HepG2 (cell line): ENCODE data around the gene DNAJA2. TPM values are rescaled to one million over a fixed set of nuclear protein-coding genes. Genes with fewer than 3 reads are reported as not detected.

ENCODE experiments used
- CREM ChIP-seq, 2 experiments: sonication (generic) in 1 of 2; formaldehyde crosslinking in 1 of 2; IDR thresholded peaks; 2 replicates each; pipeline versions ENCODE4 v1.4.0 to v1.6.1; 2016 to 2020; ENCODE audit warnings: antibody characterized with exemption in 1 of 2, mild to moderate bottlenecking in 1 of 2, missing genetic modification reagents in 1 of 2
- FOXK2 ChIP-seq: fragments of 450-650 bp; IDR thresholded peaks from 2 replicates; pipeline ENCODE4 v1.6.1; 2016
- HOXA9 ChIP-seq: sonication (generic); formaldehyde crosslinking; IDR thresholded peaks from 2 replicates; pipeline ENCODE4 v1.8.1; 2022; ENCODE audit warnings: missing genetic modification reagents, mild to moderate bottlenecking, moderate library complexity, borderline replicate concordance
- IKZF5 ChIP-seq: IDR thresholded peaks from 2 replicates; pipeline ENCODE4 v1.6.1; 2018; ENCODE audit warnings: missing genetic modification reagents, mild to moderate bottlenecking, missing compliant biosample characterization
- MTF2 ChIP-seq: sonication (generic); formaldehyde crosslinking; IDR thresholded peaks from 2 replicates; pipeline ENCODE4 v1.5.0; 2020; ENCODE audit warnings: missing genetic modification reagents, borderline replicate concordance
- MZF1 ChIP-seq: sonication (generic); formaldehyde crosslinking; IDR thresholded peaks from 2 replicates; pipeline ENCODE4 v1.8.1; 2023; ENCODE audit warnings: mild to moderate bottlenecking, missing genetic modification reagents, borderline replicate concordance
- NPAS2 ChIP-seq: sonication (generic); formaldehyde crosslinking; IDR thresholded peaks from 2 replicates; pipeline ENCODE4 v1.8.0; 2022; ENCODE audit warnings: mild to moderate bottlenecking, missing genetic modification reagents, borderline replicate concordance
- POLR2AphosphoS2 ChIP-seq: IDR thresholded peaks from 2 replicates; pipeline ENCODE4 v1.6.1; 2011; ENCODE audit warnings: low read depth, low read length, improper control_type of control experiment
- RBM22 ChIP-seq: fragments of 200-400 bp; formaldehyde crosslinking; optimal IDR thresholded peaks from 2 replicates; pipeline ENCODE3; 2017; ENCODE audit warnings: mild to moderate bottlenecking, low read length, moderate library complexity
- RFX1 ChIP-seq: fragments of 450-650 bp; IDR thresholded peaks from 2 replicates; pipeline ENCODE4 v1.6.1; 2017
- SP4 ChIP-seq: sonication (generic); formaldehyde crosslinking; IDR thresholded peaks from 2 replicates; pipeline ENCODE4 v1.8.1; 2023; ENCODE audit warnings: mild to moderate bottlenecking, missing genetic modification reagents
- SSRP1 ChIP-seq: IDR thresholded peaks from 2 replicates; pipeline ENCODE4 v1.6.1; 2016; ENCODE audit warnings: control low read depth
- U2AF2 ChIP-seq: fragments of 200-400 bp; formaldehyde crosslinking; IDR thresholded peaks from 2 replicates; pipeline ENCODE4 v1.6.1; 2017; ENCODE audit warnings: low read depth, mild to moderate bottlenecking, low read length
- YEATS2 ChIP-seq: sonication (generic); formaldehyde crosslinking; IDR thresholded peaks from 2 replicates; pipeline ENCODE4 v1.4.0; 2020; ENCODE audit warnings: missing genetic modification reagents, borderline replicate concordance
- ZFX ChIP-seq: sonication (generic); formaldehyde crosslinking; IDR thresholded peaks from 2 replicates; pipeline ENCODE4 v1.4.0; 2020; ENCODE audit warnings: mild to moderate bottlenecking, low read depth, missing genetic modification reagents, moderate library complexity
- ZNF20 ChIP-seq: sonication (generic); formaldehyde crosslinking; IDR thresholded peaks from 2 replicates; pipeline ENCODE4 v1.4.0; 2020; ENCODE audit warnings: mild to moderate bottlenecking, moderate library complexity, missing genetic modification reagents
- ZNF441 ChIP-seq: sonication (generic); formaldehyde crosslinking; IDR thresholded peaks from 2 replicates; pipeline ENCODE4 v1.7.0; 2021; ENCODE audit warnings: missing genetic modification reagents, borderline replicate concordance
- ZNF691 ChIP-seq: sonication (generic); formaldehyde crosslinking; IDR thresholded peaks from 2 replicates; pipeline ENCODE4 v1.4.0; 2020; ENCODE audit warnings: missing genetic modification reagents, low read depth, mild to moderate bottlenecking, borderline replicate concordance
- ZSCAN21 ChIP-seq: sonication (generic); formaldehyde crosslinking; IDR thresholded peaks from 2 replicates; pipeline ENCODE4 v1.8.0; 2022; ENCODE audit warnings: mild to moderate bottlenecking, missing genetic modification reagents, moderate library complexity, borderline replicate concordance
- polyA plus RNA-seq, 8 experiments: library from polyadenylated mRNA; depleted of rRNA in 3 of 8; stranded (reverse) in 7 of 8; unstranded in 1 of 8; fragments of >200 nt; fragmentation: Illumina TruSeq in 4 of 8; extraction: Trizol in 4 of 8; gene quantifications; 2 replicates each; pipeline versions ENCODE4 v1.2.1 to v1.2.3, GENCODE V29; 2011 to 2016; ENCODE audit warnings: low read depth in 4 of 8, missing spikeins in 1 of 8, mixed read lengths in 1 of 8; ENCODE audit not compliant: insufficient read depth in 1 of 8
- total RNA-seq, 5 experiments: library from RNA; depleted of rRNA; stranded (reverse); fragments of >200 nt; fragmentation: Illumina TruSeq; extraction: Trizol; gene quantifications; 2 replicates each; pipeline ENCODE4 v1.2.3, GENCODE V29; 2016; ENCODE audit warnings: low read depth in 1 of 5
- TF ChIP-seq, protein P1 (sequence below): sonication (generic); formaldehyde crosslinking; IDR thresholded peaks from 2 replicates; pipeline ENCODE4 v1.8.0; 2023; ENCODE audit warnings: mild to moderate bottlenecking, missing genetic modification reagents
- TF ChIP-seq, protein P2 (sequence below): sonication (generic); formaldehyde crosslinking; IDR thresholded peaks from 2 replicates; pipeline ENCODE4 v1.4.0; 2020; ENCODE audit warnings: missing genetic modification reagents
- TF ChIP-seq, protein P3 (sequence below): sonication (generic); formaldehyde crosslinking; IDR thresholded peaks from 2 replicates; pipeline ENCODE4 v1.4.0; 2020; ENCODE audit warnings: missing genetic modification reagents
- TF ChIP-seq, protein P4 (sequence below): sonication (generic); formaldehyde crosslinking; IDR thresholded peaks from 2 replicates; pipeline ENCODE4 v1.5.0; 2020; ENCODE audit warnings: missing genetic modification reagents

The DNAJA2 gene
- total and polyA plus RNA-seq, 2 of the 13 experiments (the other 11 are each of a cell fraction or from before 2014, with no cell fraction given) = 25.4 to 176 TPM

DNA sequence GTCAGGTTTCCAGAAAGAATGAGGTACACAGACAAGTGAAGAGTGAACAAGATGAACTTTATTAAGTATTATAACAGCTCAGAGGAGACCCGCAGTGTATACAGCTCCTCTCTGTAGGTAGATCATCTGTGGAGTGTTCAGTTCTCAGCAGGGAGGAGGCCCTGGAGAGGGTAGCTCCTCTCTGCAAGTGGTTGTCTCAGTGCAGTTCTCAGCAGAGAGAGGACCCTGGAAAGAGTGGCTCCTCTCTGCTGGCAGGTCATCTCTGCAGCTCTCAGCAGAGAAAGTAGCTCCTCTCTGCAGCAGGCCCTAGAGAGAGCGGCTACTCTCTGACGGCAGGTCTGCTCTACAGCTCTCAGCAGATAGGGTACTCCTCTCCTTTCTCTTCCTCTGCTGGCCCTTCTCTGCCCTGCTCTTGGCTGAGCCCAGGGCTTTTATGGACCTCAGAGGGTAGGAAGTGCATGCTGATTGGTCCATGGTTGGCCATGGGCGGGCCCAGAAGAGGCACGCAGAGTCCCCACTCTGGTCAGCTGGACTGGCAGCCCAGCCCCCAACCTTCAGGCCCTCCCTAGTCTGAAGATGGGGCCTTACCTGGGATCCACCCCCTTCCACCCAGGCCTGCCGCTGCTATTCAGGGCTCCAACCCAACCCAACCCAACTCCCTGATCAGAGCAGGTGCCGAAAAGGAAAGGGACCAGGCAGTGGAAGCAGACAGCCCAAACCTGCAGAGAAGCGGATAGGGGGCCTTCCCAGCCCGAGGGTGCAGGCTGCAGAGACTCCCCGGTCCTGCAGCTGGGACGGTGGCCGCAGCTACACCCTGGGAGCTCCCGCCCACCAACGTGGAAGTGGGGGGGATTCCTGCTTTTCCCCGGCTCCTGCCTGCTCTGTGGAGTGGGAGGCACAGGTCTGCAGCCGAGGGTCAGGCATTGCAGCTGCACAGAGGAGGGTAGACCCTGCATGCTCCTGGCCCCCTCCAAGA lies 18.5 kb upstream of the DNAJA2 start (continued):
- no peak for TF ChIP-seq HOXA9
- TF ChIP-seq MTF2 (CRISPR knock-in tag) = 0 out of 2 replicates have a peak, but pooled peaks have one; percentile 40
- no peak for TF ChIP-seq CREM (IDR thresholded peaks at IDR 0.05)
- TF ChIP-seq CREM (CRISPR knock-in tag; IDR thresholded peaks at IDR 0.05) = no peak; the same call in 1 of the 2 replicates
- TF ChIP-seq FOXK2 = no peak
- no peak for TF ChIP-seq ZNF20 (CRISPR knock-in tag)
- TF ChIP-seq, protein P1, sequence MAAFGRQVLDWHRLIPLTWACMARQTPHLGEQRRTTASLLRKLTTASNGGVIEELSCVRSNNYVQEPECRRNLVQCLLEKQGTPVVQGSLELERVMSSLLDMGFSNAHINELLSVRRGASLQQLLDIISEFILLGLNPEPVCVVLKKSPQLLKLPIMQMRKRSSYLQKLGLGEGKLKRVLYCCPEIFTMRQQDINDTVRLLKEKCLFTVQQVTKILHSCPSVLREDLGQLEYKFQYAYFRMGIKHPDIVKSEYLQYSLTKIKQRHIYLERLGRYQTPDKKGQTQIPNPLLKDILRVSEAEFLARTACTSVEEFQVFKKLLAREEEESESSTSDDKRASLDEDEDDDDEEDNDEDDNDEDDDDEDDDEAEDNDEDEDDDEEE = 0 out of 2 replicates have a peak, but pooled peaks have one; percentile 72
- peak; percentile 46; the same call in 1 of the 2 replicates for TF ChIP-seq SP4 (CRISPR knock-in tag)
- TF ChIP-seq POLR2AphosphoS2 = no peak
- peak; percentile 14; the same call in 1 of the 2 replicates for TF ChIP-seq ZFX
- TF ChIP-seq, protein P2, sequence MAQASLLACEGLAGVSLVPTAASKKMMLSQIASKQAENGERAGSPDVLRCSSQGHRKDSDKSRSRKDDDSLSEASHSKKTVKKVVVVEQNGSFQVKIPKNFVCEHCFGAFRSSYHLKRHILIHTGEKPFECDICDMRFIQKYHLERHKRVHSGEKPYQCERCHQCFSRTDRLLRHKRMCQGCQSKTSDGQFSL (CRISPR knock-in tag) = no peak
- TF ChIP-seq IKZF5 (CRISPR knock-in tag) = no peak
- no peak for TF ChIP-seq NPAS2
- TF ChIP-seq ZNF691 (CRISPR knock-in tag) = no peak
- TF ChIP-seq RBM22 = no peak
- TF ChIP-seq, protein P3, sequence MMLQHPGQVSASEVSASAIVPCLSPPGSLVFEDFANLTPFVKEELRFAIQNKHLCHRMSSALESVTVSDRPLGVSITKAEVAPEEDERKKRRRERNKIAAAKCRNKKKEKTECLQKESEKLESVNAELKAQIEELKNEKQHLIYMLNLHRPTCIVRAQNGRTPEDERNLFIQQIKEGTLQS (CRISPR knock-in tag) = no peak
- no peak for TF ChIP-seq RFX1
- TF ChIP-seq ZSCAN21 (CRISPR knock-in tag) = 0 out of 2 replicates have a peak, but pooled peaks have one; percentile 36
- TF ChIP-seq, protein P4, sequence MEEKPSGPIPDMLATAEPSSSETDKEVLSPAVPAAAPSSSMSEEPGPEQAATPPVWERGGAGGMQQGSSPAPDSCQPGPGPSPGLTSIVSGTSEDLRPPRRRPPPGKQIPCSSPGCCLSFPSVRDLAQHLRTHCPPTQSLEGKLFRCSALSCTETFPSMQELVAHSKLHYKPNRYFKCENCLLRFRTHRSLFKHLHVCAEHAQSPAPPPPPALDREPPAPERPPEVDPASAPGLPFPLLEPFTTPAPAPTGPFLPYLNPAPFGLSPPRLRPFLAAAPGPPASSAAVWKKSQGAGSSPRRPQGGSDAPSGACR (CRISPR knock-in tag) = no peak
- TF ChIP-seq SSRP1 (CRISPR knock-in tag) = no peak
- TF ChIP-seq MZF1 = no peak
- no peak; the same call in 1 of the 2 replicates for TF ChIP-seq YEATS2 (CRISPR knock-in tag)
- TF ChIP-seq ZNF441 (CRISPR knock-in tag) = no peak
- TF ChIP-seq U2AF2 = no peak
